Measurements from ENCODE around the gene PDE8A. TPM values are rescaled to one million over a fixed set of nuclear protein-coding genes. Genes with fewer than 3 reads are reported as not detected.

PDE8A gene
- total RNA-seq, 4 donors from 2014 or later: 49.4 to 108 (median 64.3) TPM

DNA sequence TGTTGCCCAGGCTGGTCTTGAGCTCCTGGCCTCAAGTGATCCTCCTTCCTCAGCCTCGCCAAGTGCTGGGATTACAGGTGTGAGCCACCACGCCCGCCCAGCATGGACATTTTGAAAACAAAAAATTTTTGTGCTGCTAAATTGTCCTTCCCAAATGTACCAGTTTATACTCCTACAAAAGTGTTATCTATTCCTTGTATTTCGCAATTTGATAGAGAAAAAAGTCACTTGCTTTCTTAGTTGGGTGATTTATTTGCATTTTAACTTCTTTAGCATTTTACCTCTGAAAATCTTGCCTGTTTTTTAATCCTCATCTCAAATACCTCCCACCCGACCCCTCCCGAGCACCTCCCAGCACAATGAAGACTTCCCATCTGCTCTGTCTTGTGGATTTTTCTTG, 46.8 kb downstream of the PDE8A start:
- DNase-seq (ENCODE audit: low spot score in 2 of 2): no peak
- TF ChIP-seq POLR2A (IDR thresholded peaks at IDR 0.05): no peak
- no peak for TF ChIP-seq CTCF (IDR thresholded peaks at IDR 0.05)
- TF ChIP-seq EP300 (IDR thresholded peaks at IDR 0.05): no peak
- H3K27ac ChIP-seq: peak overlapping the region in 1 of 4 donors; percentile 37
- WGBS, 2 donors: 96 to 97% methylated on average over 6 of the region's 6 CpGs
- no peaks in the 10 kb centered on the region for H3K36me3 ChIP-seq
- H3K9me3 ChIP-seq: no peaks in the 10 kb centered on the region
- no peaks in the 10 kb centered on the region for H3K27me3 ChIP-seq
- H3K4me3 ChIP-seq: no peak overlapping the region
- H3K4me1 ChIP-seq: peaks cover 0 to 91% (median 63%) of the 10 kb centered on the region in 4 donors

GRCh38 chr15:85029221-85029620, 47.6 kb downstream of the PDE8A start:
- Histone ChIP-seq H3K27me3 (no peaks in the 10 kb centered on the region), H3K4me1 (peaks cover 0 to 87% (median 62%) of the 10 kb centered on the region in 4 donors), H3K27ac (no peak overlapping the region), H3K36me3 (no peaks in the 10 kb centered on the region), H3K4me3 (no peak overlapping the region), H3K9me3 (no peaks in the 10 kb centered on the region)
- DNase-seq (ENCODE audit: low spot score in 2 of 2): no peak
- no peak for TF ChIP-seq EP300 (IDR thresholded peaks at IDR 0.05)
- TF ChIP-seq POLR2A (IDR thresholded peaks at IDR 0.05): no peak
- TF ChIP-seq CTCF (IDR thresholded peaks at IDR 0.05): no peak
- WGBS, 2 donors: 84 to 88% methylated on average over 5 of the region's 5 CpGs

GRCh38 chr15:85030301-85030929, 48.8 kb downstream of the PDE8A start:
- Histone ChIP-seq H3K4me3 (no peak overlapping the region), H3K27me3 (no peaks in the 10 kb centered on the region), H3K27ac (peak overlapping the region in 2 of 4 donors; percentile 27 to 52), H3K36me3 (no peaks in the 10 kb centered on the region), H3K4me1 (peaks cover 0 to 75% (median 51%) of the 10 kb centered on the region in 4 donors), H3K9me3 (no peaks in the 10 kb centered on the region)
- TF ChIP-seq CTCF (IDR thresholded peaks at IDR 0.05) (no peak), POLR2A (IDR thresholded peaks at IDR 0.05) (no peak), EP300 (IDR thresholded peaks at IDR 0.05) (no peak)
- 63 to 85% methylated on average over 1 of the region's 1 CpG for WGBS, 2 donors
- no peak for DNase-seq (ENCODE audit: low spot score in 2 of 2)

DNA sequence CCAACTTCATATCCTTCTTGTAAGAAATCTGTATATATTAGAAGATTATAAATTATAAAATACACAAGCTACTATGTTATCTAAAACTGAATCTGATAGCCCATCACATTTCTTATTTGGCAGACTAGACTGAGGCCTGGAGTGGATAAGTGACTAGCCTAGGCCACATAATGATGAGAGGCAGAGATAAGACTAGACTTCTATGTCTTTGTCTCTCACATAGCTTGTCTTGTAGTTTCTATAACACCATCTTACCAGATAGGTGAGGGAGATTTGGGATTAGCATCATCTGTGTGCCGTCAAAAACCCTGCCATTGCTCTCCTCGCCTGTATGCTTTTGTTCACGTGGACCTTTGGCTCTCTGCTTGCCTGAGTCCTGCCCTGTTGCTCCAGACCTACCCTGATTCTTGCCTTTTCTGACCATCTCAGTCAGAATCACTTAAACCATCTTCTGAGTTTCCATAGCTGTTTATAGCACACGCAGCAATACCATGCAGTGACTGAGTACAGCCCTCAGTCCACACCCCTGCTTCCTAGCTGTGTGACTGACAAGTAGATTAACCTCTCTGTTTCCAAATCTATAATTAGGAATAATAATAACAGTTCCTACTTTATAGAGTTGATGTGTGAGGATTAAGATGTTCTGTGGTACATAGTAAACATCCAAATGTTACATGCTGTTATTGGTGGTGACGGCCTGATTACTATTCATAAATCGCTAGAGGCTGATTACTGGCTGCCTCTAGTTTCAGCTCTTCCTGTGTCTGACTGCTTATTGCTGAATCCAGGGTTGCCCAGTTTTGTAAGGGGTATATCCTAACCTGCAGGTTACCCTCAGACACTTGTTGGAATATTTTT, 49.7 kb downstream of the PDE8A start:
- Histone ChIP-seq H3K9me3 (no peaks in the 10 kb centered on the region), H3K27ac (peak overlapping the region in 2 of 4 donors; percentile 29 to 63), H3K27me3 (no peaks in the 10 kb centered on the region), H3K4me1 (peaks cover 0 to 73% (median 44%) of the 10 kb centered on the region in 4 donors), H3K36me3 (no peaks in the 10 kb centered on the region), H3K4me3 (no peak overlapping the region)
- no peak for DNase-seq (ENCODE audit: low spot score in 2 of 2)
- TF ChIP-seq CTCF (IDR thresholded peaks at IDR 0.05) (no peak), POLR2A (IDR thresholded peaks at IDR 0.05) (no peak), EP300 (IDR thresholded peaks at IDR 0.05) (no peak)
- 81 to 87% methylated on average over 6 of the region's 6 CpGs for WGBS, 2 donors

All from tibial nerve (tissue), 4 donors.